GM21786 (cell line): ENCODE data around the gene ICA1.

Source experiments
- ATAC-seq: cut with Tn5 transposase; IDR thresholded peaks from one replicate; pipeline ENCODE4 v1.9.1; 2021; ENCODE audit not compliant: unreplicated experiment

ICA1 gene

DNA sequence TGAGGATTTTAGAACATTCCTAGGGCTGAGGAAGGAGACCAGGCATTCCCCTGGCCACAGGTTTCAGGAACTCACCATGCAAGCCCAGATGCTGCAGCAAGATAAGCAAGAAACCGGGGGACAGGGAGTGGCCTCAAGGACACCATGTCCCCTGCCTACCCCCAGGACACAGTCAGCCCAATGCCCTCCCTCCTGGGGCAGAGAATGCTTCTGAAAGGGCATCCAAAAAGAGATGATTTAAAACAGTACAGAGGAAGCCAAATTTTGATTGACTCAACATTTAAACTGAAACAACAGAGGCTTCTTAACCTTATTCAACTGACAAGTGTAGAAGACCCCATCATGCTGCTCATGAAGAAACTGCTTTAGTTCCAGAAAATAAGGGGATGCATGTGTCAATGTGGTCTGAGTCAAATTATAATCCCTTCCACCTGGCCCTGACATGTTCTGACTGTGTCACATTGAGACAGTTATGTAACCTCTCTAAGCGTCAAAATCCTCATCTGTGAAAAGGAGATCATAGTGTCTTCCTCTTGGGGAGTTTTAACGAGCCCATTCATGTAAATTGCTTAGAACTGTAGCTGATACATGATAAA lies 60.0 kb downstream of the ICA1 start:
- no peak for ATAC-seq

DNA sequence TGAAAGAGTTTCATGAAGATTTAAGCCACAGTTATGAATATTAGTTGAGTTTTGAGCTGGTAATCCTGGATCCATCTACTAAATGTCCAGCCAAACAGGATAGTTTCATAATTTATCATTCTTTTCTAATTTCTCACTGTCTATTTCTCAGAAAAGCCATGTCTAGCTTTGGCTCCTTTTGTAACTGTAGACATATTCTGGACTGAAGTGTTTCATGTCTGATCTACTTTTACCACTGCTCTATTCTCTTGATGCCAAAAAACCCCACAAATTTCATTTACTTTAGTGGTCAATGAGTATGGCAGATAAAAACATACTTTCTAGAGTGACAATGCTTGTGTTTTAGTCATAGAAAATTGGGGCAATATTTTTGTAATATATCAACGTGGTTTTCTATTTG lies 61.2 kb downstream of the ICA1 start:
- ATAC-seq: no peak

- ATAC-seq: no peak
Measured at GRCh38 chr7:8200316-8200715, 61.7 kb downstream of the ICA1 start.

DNA sequence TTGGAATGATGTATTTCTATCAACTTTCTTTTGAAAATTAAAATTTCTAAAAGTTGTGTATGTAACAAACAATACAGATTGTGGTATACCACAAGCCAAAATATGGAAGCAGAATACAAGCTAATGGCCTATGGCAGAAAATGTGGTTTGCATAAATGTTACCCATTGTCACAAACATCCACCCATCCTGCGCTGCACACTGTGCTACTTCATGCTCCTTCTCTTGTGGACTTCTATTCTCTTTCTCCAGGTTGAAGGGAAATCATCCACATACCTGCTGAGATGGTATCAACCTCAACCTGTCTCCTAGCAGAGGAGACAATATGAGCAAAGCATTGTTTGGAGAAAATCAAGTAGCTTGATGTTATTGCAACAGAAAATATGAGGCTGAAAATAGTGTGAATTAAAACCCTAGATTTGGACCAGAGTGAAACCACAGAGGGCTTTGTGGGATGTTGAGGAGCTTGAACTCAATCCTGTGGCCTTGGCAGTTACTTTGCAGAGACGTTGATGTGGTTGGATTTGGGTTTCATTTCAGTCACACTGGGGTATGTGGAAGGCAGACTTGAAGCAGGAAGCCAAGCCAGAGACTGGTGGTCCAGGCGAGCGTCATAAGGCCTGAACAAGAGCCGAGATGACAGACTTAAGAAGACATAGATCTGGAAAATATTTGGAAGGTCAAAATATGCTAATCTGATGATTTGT lies 63.8 kb downstream of the ICA1 start:
- ATAC-seq: no peak

- no peak for ATAC-seq
Measured at GRCh38 chr7:8192897-8193296, 69.1 kb downstream of the ICA1 start.

- ATAC-seq: peak; percentile 83
Measured at GRCh38 chr7:8190119-8190895, 71.7 kb downstream of the ICA1 start.

GRCh38 chr7:8189625-8190024 lies 72.3 kb downstream of the ICA1 start:
- ATAC-seq: no peak

- no peak for ATAC-seq
Measured at GRCh38 chr7:8185926-8186683, 75.9 kb downstream of the ICA1 start.

DNA sequence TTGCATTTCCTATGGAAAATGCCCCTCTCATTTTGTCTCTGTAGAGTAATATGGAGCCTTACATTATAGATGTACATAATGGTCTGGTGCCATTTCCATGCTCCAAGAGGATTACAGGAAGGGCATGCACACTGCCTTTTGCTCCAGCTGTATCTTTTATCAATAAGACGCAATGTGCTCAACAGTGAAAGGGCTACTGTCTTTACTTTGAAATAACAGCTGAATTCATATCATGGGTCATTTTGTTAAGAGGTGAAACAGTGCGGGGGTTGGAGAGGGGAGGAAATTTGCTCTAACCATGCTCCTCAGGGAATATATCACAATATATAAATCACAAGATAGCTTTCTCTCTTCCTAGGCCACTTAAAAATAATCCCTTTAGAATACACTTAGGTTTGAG lies 77.7 kb downstream of the ICA1 start:
- no peak for ATAC-seq

- no peak for ATAC-seq
Measured at GRCh38 chr7:8179486-8179885, 82.5 kb downstream of the ICA1 start.

DNA sequence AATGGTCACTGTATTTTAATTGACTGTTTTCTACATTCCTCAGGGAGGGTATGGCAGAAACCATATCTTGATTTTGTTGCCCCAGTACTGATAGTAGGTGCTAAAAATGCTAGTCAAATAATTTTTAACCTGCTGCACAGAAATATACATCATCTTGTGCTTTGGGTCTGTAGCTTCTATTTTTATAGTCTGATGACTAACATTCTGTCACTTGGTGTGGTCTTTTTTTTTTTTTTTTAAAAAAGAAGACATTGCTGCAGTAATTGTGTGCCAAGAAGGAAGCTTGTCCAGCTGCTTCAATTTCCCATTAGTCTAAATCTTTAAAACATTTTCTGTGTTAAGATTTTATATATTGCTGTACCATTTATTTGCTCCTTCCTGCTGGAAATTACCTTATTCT lies 83.6 kb downstream of the ICA1 start:
- ATAC-seq: no peak

GRCh38 chr7:8177109-8177933 lies 84.6 kb downstream of the ICA1 start:
- ATAC-seq: peak; percentile 37

DNA sequence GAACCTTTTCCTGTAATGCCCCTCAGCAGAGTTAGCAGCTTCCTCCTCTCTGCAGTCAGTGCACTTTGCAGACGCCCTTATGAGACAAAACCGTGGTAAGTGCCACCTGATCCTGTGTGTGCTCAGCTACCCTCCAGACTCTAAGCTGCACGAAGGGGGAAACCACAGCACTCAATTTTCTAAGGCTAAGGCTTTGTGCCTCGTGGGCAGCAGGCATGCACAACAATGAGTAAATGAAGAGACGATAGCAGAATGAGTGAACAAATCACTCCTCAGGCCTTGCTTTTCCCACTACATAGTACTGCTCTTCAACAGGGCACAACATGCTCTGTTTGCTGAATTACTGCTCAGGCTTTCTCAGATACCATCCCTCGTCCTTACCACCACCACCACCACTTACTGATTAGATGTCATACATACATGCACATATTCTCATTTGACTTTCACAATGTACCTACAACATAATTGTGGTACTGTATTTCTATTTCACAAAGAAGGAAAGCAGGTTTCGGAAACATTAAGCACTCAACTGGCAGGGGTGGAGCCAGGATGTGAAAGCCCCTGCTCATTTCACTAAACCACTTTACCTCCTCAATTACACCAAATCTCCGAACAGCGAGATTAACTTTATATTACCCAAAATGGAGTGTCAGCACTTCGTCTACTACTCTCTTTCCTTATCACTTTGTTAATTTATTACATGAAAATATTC lies 85.4 kb downstream of the ICA1 start:
- peak; percentile 71 for ATAC-seq

- no peak for ATAC-seq
Measured at GRCh38 chr7:8175929-8176369, 86.0 kb downstream of the ICA1 start.

GRCh38 chr7:8172372-8173354 lies 89.3 kb downstream of the ICA1 start:
- no peak for ATAC-seq

GRCh38 chr7:8169171-8169570 lies 92.8 kb downstream of the ICA1 start:
- ATAC-seq: no peak

DNA sequence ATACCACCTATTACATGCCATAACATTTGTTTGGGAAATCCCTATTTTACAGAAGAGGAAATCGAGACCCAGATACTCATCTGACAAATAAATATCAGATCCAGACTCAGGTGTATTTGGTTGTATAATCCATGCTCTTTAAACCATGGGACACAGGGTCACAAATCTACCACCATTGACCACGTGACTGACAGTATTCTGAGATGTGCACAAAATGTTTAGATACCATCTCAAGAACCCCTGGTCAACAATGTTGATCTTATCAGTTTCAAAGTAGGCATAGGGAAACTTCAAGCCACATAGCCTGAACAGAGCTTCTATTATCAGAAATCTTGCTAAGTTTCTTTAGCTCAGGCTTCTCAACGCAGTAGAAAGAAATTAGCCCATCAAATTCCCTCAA lies 93.6 kb downstream of the ICA1 start:
- ATAC-seq: no peak

DNA sequence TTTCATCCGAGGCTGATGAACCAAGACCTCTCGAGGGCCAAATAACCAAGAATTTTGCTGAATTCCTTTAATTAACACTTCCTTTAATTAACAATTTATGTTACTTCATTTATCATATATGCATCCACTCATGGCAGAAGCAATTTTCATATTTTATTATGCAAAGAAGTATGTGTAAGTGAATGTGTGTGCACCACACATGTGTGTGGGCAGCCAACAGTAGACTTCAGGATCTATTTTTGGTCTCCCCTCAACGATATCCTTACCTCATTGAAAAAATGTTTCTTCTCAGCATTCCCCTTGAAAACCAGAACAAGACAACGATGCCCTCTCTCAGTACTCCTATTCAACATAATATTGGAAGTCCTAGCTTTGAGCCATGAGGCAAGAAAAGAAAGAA lies 96.8 kb downstream of the ICA1 start:
- no peak for ATAC-seq

- no peak for ATAC-seq
Measured at GRCh38 chr7:8162181-8162580, 99.8 kb downstream of the ICA1 start.
